ENCODE data around the gene MMAB.

DNA sequence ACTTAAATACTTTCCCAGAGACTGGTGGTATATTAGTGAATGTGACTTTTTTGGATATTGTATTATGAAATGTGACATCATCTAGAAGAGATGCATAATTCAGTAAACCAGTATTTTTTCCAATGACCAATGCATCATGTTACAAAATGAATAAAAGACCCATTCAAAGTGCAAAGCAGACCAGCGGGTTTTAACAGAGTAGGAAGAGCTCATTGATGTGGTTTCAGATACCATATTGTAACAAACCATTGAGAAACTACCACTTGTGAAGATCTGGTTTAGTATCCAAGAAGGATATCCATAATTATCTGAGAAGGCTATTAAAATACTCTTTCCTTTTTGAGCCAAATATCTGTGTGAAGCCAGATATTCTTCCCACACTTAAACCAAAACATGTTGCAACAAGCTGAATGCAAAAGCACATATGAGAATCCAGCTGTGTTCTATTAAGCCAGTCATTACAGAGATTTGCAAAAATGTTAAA lies 47.9 kb upstream of the MMAB start:
- TF ChIP-seq, protein P1, sequence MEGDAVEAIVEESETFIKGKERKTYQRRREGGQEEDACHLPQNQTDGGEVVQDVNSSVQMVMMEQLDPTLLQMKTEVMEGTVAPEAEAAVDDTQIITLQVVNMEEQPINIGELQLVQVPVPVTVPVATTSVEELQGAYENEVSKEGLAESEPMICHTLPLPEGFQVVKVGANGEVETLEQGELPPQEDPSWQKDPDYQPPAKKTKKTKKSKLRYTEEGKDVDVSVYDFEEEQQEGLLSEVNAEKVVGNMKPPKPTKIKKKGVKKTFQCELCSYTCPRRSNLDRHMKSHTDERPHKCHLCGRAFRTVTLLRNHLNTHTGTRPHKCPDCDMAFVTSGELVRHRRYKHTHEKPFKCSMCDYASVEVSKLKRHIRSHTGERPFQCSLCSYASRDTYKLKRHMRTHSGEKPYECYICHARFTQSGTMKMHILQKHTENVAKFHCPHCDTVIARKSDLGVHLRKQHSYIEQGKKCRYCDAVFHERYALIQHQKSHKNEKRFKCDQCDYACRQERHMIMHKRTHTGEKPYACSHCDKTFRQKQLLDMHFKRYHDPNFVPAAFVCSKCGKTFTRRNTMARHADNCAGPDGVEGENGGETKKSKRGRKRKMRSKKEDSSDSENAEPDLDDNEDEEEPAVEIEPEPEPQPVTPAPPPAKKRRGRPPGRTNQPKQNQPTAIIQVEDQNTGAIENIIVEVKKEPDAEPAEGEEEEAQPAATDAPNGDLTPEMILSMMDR (IDR thresholded peaks at IDR 0.05), result no peak
- TF ChIP-seq EP300 (IDR thresholded peaks at IDR 0.05) (no peak), POLR2A (IDR thresholded peaks at IDR 0.05) (no peak)

Measured in tibial nerve (tissue), 4 donors.